GM21576 (cell line): Measurements from ENCODE around the gene NKX6-2.
"Not testable (repeated sequence)": the region's sequence is repeated elsewhere in the genome, so short reads cannot be mapped to it uniquely, and the experiment has no call there.

ENCODE experiments used
- ATAC-seq: cut with Tn5 transposase; IDR thresholded peaks from one replicate; pipeline ENCODE4 v1.9.1; 2021; ENCODE audit warnings: mild to moderate bottlenecking, moderate library complexity; ENCODE audit not compliant: unreplicated experiment

The NKX6-2 gene

GRCh38 chr10:132783940-132784865 lies 1.7 kb downstream of the NKX6-2 start:
- ATAC-seq = no peak

- no peak for ATAC-seq
Observed at GRCh38 chr10:132783165-132783939, 2.6 kb downstream of the NKX6-2 start.

GRCh38 chr10:132781556-132781955 lies 4.4 kb downstream of the NKX6-2 start:
- no peak for ATAC-seq

GRCh38 chr10:132780356-132780755 lies 5.6 kb downstream of the NKX6-2 start:
- ATAC-seq = no peak

DNA sequence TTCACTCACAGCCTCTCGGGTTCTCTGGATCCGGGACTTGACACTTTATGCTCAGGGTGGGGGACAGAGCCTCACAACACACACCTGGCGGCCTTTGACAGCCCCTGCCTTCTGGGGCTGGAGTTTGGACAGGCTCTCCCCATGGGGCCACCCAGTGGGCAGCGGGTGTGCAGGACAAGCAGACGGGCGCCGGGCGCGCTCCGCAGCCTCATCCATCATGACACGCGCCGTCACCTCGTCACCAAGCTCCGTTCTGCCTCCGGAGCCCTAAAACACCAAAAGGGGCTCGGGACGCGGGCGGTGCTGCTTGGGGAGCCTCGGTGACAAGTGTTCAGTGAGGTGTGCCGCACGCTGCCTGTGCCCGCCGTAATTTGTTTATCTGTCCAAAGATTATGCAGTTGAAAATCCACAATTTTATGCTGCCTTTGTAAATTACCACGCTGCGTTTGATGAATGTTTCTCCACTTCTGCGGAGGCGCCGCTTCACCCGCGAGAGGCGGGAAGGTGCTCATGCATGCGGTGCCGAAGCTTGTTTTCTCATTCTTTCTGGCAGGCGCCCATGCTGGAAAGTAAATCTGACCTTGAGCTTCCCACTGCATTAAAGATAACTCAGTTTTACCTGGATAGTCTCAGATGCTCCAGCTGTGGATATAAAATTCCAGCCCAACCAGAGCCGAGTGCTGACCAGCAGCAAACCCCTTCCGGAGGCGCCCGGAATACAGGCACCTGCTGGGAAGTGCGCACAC lies 6.2 kb downstream of the NKX6-2 start:
- no peak for ATAC-seq

DNA sequence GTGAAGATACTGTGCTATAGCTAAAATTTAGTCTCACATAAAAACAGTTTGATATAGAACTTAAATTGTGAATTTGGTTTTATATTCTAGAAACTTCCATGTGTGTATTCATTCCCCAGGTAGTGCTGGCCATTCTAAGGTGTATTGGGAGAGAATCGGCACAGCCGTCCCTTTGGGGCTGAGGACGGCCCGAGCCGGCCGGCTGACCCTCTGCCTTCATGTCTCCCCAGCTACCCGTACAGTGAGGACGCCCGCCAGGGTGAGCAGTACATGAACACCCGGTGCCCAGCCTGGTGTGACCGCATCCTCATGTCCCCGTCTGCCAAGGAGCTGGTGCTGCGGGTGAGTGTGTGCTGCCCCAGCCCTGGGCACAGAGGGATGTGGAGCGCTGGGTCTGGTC lies 8.5 kb downstream of the NKX6-2 start:
- no peak for ATAC-seq

DNA sequence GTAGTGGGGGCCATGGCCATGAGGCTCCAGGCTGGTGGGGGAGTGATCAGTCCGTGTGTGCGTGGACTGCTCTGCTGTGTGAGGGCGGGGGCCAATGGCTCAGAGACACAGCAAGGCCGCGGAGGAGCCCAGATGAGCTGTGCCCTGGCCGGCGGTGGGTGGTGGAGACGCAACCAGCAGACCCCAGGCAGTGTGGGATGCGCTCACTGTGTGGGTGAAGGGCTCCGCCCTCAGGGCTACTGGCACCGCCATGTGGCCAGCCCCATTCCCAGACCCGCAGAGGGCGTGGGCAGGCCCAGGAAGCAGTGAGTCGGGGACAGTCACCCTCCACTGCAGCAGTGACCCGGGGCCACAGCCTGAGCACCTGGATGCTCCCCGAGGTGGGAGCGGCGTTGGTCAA lies 9.1 kb downstream of the NKX6-2 start:
- no peak for ATAC-seq

DNA sequence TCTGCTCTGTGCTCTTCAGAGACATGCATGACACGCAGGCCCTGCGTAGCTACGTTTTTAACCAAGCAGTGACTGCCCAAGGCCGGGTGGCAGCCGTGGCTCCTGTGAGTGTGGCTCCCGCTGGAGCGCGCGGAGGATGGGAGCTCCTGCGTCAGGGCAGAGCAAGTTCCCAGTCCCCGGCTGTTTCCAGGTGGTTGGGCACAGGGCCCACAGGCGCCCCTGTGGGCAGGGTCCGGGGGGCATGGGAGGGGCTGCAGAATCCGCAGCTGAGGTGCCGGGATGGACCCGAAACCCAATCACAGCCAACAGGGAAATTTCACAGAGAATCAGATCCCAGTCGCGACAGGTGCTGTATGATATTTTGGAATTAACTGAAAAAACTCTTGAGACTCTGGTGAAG lies 9.8 kb downstream of the NKX6-2 start:
- no peak for ATAC-seq

DNA sequence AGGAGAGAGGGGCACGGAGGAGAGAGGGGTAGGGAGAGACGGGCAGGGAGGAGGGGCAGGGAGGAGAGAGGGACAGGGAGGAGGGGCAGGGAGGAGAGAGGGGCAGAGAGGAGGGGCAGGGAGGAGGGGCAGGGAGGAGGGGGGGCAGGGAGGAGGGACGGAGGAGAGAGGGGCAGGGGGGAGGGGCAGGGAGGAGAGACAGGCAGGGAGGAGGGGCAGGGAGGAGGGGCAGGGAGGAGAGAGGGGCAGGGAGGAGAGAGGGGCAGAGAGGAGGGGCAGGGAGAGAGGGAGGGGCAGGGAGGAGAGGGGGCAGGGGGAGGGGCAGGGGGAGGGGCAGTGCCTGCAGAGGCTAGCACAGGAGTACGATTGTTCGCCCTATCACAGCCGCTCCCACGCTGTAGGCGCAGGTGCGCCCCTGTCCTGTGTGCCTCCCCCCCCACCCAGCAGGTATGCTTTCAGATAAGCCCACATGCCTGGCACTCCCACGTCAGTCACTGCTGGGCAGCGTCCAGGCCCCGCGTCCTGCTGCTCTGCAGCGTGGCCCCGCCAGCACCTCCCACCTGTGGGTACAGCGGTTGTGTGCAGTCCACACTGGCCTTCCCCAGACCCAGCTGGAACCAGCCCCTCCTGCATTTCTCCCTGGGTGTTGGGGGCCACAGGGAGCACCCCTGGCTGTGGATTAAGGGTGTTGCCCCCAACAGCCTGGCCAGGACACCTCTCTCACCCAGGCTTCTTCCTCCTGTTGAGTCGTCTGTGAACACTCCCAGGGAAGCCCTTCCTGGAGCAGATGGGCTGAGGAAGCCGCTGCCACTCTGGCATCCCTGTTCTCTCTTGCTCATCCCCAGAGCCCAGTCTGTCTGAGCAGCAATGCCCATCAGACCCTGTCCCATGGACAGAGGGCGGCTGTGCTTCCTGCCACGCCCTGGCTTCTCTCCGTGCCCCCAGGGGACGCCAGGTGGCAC lies 10.8 kb downstream of the NKX6-2 start:
- ATAC-seq = no peak

DNA sequence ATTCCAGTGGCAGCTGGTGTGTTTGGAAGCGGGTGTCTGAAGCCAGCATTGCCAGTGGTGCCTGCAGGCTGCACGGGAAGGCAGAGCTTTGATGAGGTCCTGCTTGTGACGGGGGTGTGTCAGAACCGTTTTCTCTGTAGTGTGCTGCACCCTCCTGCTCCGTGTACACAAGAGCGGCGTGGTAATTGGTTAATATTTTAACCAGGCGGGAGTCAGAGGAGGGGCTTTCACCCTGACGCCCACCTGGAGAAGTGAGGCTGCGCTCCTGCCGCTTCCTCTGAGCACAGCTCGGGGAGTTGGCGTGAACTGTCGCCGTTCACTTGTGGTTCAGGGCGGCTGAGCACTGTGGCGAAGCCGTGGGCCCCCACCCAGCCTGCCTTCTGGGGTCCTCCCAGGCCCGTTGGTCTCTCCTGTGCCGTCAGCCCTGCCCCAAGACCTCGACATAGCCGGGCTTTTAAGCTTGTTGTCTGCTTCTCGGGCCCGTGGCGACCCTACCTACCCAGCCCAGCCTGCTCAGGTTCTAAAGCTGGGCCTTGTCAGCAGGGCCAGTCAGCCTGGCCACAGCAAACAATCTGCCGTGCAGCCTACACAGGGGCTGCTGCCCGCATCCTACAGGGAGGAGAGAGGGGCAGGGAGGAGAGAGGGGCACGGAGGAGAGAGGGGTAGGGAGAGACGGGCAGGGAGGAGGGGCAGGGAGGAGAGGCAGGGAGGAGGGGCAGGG lies 11.6 kb downstream of the NKX6-2 start:
- no peak for ATAC-seq

DNA sequence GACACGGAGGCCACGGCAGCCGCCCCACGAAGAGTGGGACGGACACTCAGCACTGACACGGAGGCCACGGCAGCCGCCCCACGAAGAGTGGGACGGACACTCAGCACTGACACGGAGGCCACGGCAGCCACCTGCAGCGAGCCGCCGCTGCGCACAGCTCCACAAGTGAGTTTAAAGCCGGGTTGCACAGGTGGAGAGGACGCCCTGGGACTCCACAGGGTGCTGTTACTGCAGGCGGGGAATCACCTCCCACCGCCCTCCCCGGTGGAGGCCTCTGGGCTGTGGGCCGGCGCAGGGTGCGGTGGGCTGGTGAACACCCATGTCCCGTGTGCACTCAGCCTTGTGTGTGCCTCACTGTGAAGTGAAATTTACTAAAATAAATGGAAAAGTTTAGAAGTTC lies 13.1 kb downstream of the NKX6-2 start:
- ATAC-seq = not testable (repeated sequence)

- no peak for ATAC-seq
Observed at GRCh38 chr10:132770061-132771021, 15.6 kb downstream of the NKX6-2 start.

DNA sequence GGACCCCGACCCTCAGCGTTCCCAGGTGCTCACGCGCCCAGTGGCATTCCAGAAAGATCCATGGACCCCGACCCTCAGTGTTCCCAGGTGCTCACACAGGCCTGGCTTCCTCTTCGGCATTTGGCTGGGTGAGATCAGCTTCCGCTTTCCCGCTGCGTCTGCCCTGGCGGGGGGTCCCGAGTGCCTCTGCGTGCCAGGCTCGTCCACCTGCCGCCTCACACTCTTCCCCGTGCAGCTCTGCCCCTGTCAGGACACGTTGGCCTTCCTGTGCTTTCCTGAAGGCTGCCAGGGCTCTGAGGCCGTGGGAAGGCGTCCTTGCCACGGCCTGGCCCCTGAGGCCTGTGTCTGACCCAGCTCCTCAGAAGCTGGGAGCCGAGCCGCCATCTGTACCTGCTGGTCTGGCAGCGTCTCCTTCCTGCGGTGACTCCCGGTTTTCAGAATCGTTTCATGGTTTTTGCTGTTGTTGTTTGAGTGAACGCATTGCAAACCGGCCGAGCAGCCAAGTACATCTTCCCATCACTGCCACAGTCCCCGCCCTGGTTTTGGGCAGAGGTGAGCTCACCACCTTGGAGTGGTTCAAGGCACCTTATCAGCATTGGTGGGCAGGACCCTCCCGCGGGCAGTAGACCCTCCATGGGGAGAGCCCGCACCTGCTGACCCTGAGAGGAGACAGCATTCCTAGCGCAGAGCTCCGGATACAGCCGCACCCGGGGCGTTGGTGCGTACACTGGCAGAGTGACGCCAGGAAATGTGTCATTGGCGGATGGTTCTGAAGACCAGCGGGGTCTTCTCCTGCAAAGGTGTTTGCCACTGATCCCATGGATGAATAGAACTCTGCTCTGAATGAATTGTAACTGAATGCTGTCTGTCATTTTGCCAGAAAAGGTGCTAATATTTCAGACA lies 17.4 kb downstream of the NKX6-2 start:
- ATAC-seq = no peak

GRCh38 chr10:132766291-132766690 lies 19.7 kb downstream of the NKX6-2 start:
- no peak for ATAC-seq

DNA sequence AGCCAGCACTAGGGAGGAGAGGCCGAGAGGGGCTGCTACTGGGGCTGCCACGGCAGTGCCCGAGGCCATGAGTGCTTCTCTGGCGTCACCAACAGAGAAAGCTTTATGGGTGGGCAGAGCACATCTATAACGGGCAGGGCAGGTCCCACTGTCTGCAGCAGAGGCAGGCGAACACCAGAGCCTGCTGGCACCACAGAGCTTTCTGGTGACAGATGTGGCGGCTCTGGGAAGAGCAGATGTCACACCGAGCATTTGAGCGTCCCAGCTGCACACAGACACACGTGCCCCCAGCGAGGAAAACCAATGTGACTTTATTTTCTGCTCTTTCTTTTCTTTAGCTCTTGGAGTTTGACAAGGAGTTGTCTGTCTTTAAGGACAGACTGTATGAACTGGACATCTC lies 20.5 kb downstream of the NKX6-2 start:
- no peak for ATAC-seq

DNA sequence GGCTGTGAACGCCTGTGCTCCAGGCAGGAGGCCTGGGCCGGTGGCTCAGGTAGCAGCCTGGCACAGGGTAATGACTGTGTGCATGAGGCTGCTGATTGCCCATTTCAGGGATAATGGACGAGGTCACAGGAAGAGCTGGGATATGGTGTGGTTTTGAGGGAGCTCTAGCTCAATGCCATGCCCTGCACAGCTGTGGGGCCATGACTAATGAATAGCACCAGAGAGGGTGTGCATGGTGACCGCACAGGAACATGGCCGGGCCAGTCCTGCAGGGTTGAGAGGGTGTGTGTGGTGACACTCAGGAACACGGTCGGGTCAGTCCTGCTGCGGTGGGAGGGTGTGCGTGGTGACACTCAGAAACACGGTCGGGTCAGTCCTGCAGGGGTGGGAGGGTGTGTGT lies 21.8 kb downstream of the NKX6-2 start:
- ATAC-seq = no peak

GRCh38 chr10:132763545-132763944 lies 22.4 kb downstream of the NKX6-2 start:
- ATAC-seq = no peak
